Mesenchymal stem cell (in vitro differentiated cells and primary cell): ENCODE data around the gene CYP19A1.
A peak's percentile ranks its signal among the peaks of the same experiment; 100 is the strongest.

ENCODE experiments used
- DNase-seq: peaks from one replicate; pipeline ENCODE4 v3.0.0-alpha.2; 2013
- H2AFZ ChIP-seq: one replicate; pipeline ENCODE4 v1.6.1; 2013; ENCODE audit warnings: low read depth, mild to moderate bottlenecking, control low read depth, inconsistent platforms, low read length, moderate library complexity
- H2AK5ac ChIP-seq: 2 replicates; pipeline ENCODE4 v1.6.1; 2013; ENCODE audit warnings: low read length, moderate library complexity, mild to moderate bottlenecking, inconsistent platforms; ENCODE audit not compliant: severe bottlenecking
- H2BK120ac ChIP-seq: one replicate; pipeline ENCODE4 v1.6.1; 2013; ENCODE audit warnings: low read depth, mild to moderate bottlenecking, inconsistent platforms, low read length, moderate library complexity
- H2BK12ac ChIP-seq, 2 experiments: one replicate each; pipeline ENCODE4 v1.6.1; 2013; ENCODE audit warnings: inconsistent platforms in 2 of 2, low read length in 2 of 2, mild to moderate bottlenecking in 2 of 2, moderate library complexity in 2 of 2, control low read depth in 1 of 2
- H2BK15ac ChIP-seq: one replicate; pipeline ENCODE4 v1.6.1; 2013; ENCODE audit warnings: mild to moderate bottlenecking, low read depth, inconsistent platforms; ENCODE audit not compliant: poor library complexity, severe bottlenecking
- H2BK5ac ChIP-seq: 2 replicates; pipeline ENCODE4 v1.6.1; 2013; ENCODE audit warnings: low read depth, mild to moderate bottlenecking, low read length, control low read depth, inconsistent platforms; ENCODE audit not compliant: poor library complexity, severe bottlenecking
- H3K14ac ChIP-seq, 2 experiments: one replicate each; pipeline ENCODE4 v1.6.1; 2013; ENCODE audit warnings: inconsistent platforms in 2 of 2, low read length in 2 of 2, control low read depth in 1 of 2, mild to moderate bottlenecking in 1 of 2, moderate library complexity in 1 of 2
- H3K18ac ChIP-seq, 2 experiments: one replicate each; pipeline ENCODE4 v1.6.1; 2013; ENCODE audit warnings: inconsistent platforms in 2 of 2, low read length in 2 of 2, control low read depth in 1 of 2, low read depth in 1 of 2, mild to moderate bottlenecking in 1 of 2
- H3K23ac ChIP-seq, 2 experiments: one replicate each; pipeline ENCODE4 v1.6.1; 2013; ENCODE audit warnings: inconsistent platforms in 2 of 2, low read length in 2 of 2, mild to moderate bottlenecking in 2 of 2, moderate library complexity in 2 of 2, control low read depth in 1 of 2
- H3K27ac ChIP-seq: 2 replicates; pipeline ENCODE4 v1.5.1; 2013; ENCODE audit warnings: mild to moderate bottlenecking, moderate library complexity, low read length, control low read depth, inconsistent platforms; ENCODE audit not compliant: poor library complexity, severe bottlenecking
- H3K27me3 ChIP-seq, 2 experiments: 2 replicates each; pipeline versions ENCODE4 v1.6.1 to v1.7.0; 2013; ENCODE audit warnings: low read length in 2 of 2, mild to moderate bottlenecking in 2 of 2, moderate library complexity in 2 of 2, control low read depth in 1 of 2, inconsistent platforms in 1 of 2; ENCODE audit not compliant: control insufficient read depth in 1 of 2, insufficient read depth in 1 of 2
- H3K36me3 ChIP-seq, 2 experiments: 2 replicates each; pipeline versions ENCODE4 v1.6.1 to v1.7.0; 2013; ENCODE audit warnings: low read length in 2 of 2, control low read depth in 1 of 2, inconsistent platforms in 1 of 2, low read depth in 1 of 2, mild to moderate bottlenecking in 1 of 2; ENCODE audit not compliant: insufficient read depth in 2 of 2, control insufficient read depth in 1 of 2
- H3K4ac ChIP-seq, 2 experiments: one replicate each; pipeline ENCODE4 v1.6.1; 2013; ENCODE audit warnings: inconsistent platforms in 2 of 2, low read length in 2 of 2, mild to moderate bottlenecking in 2 of 2, moderate library complexity in 2 of 2, control low read depth in 1 of 2, low read depth in 1 of 2
- H3K4me1 ChIP-seq: 2 replicates; pipeline ENCODE4 v1.6.1; 2013; ENCODE audit warnings: low read depth, low read length, control low read depth; ENCODE audit not compliant: control insufficient read depth, insufficient read depth
- H3K4me2 ChIP-seq: 2 replicates; pipeline ENCODE4 v1.6.1; 2013; ENCODE audit warnings: low read length, mild to moderate bottlenecking, inconsistent platforms; ENCODE audit not compliant: poor library complexity, severe bottlenecking
- H3K4me3 ChIP-seq, 2 experiments: 2 replicates each; pipeline versions ENCODE4 v1.5.1 to v1.7.0; 2013; ENCODE audit warnings: low read length in 2 of 2, mild to moderate bottlenecking in 2 of 2, control low read depth in 1 of 2, low read depth in 1 of 2; ENCODE audit not compliant: insufficient read depth in 1 of 2
- H3K79me1 ChIP-seq: replicated peaks from 2 replicates; pipeline ENCODE4 v1.6.1; 2013; ENCODE audit warnings: mild to moderate bottlenecking, control low read depth, low read length, inconsistent platforms; ENCODE audit not compliant: poor library complexity, severe bottlenecking
- H3K9ac ChIP-seq: 2 replicates; pipeline ENCODE4 v1.7.0; 2013; ENCODE audit warnings: mild to moderate bottlenecking, low read length, moderate library complexity
- H3K9me3 ChIP-seq: 2 replicates; pipeline ENCODE4 v1.7.0; 2013; ENCODE audit warnings: mild to moderate bottlenecking, low read length; ENCODE audit not compliant: control insufficient read depth
- H4K8ac ChIP-seq: one replicate; pipeline ENCODE4 v1.6.1; 2013; ENCODE audit warnings: inconsistent platforms, mild to moderate bottlenecking, low read length, moderate library complexity
- H4K91ac ChIP-seq: one replicate; pipeline ENCODE4 v1.6.1; 2013; ENCODE audit warnings: mild to moderate bottlenecking, low read length, inconsistent platforms
- WGBS: methylation state at CpG from one replicate; pipeline ENCODE4 v1.1.7; 2013; ENCODE audit warnings: mixed read lengths; 5-methylcytosine and 5-hydroxymethylcytosine counted together

CYP19A1 gene

GRCh38 chr15:51226576-51227210, 111.7 kb downstream of the CYP19A1 start:
- Histone ChIP-seq H3K4ac (no peak overlapping the region), H4K91ac (no peak overlapping the region), H2AK5ac (no peak overlapping the region), H2AFZ (no peak overlapping the region), H3K27me3 (peaks cover 0 to 2% of the 10 kb centered on the region in 2 experiments), H3K14ac (no peak overlapping the region), H4K8ac (no peak overlapping the region), H3K36me3 (no peaks in the 10 kb centered on the region), H3K4me3 (no peak overlapping the region), H2BK5ac (no peak overlapping the region), H3K23ac (no peak overlapping the region), H3K9ac (no peak overlapping the region), H2BK120ac (no peak overlapping the region), H3K18ac (no peak overlapping the region), H3K4me1 (peaks cover 3% of the 10 kb centered on the region), H3K27ac (no peak overlapping the region), H2BK15ac (no peak overlapping the region), H3K4me2 (no peak overlapping the region), H3K9me3 (no peaks in the 10 kb centered on the region), H2BK12ac (no peak overlapping the region), H3K79me1 (no peaks in the 10 kb centered on the region)
- 95% methylated on average over 6 of the region's 6 CpGs for WGBS
- DNase-seq, result no peak

GRCh38 chr15:51224428-51224827, 114.0 kb downstream of the CYP19A1 start:
- no peak overlapping the region for H3K4me3 ChIP-seq
- H2AK5ac ChIP-seq, result no peak overlapping the region
- H2BK5ac ChIP-seq, result no peak overlapping the region
- H3K9ac ChIP-seq, result peak overlapping the region; percentile 66
- H2BK15ac ChIP-seq, result no peak overlapping the region
- no peaks in the 10 kb centered on the region for H3K36me3 ChIP-seq
- H3K27me3 ChIP-seq, result no peaks in the 10 kb centered on the region
- no peaks in the 10 kb centered on the region for H3K9me3 ChIP-seq
- no peak overlapping the region for H4K8ac ChIP-seq
- peak overlapping the region in 1 of 2 experiments; percentile 54 for H2BK12ac ChIP-seq
- H2BK120ac ChIP-seq, result no peak overlapping the region
- H4K91ac ChIP-seq, result no peak overlapping the region
- no peak overlapping the region for H3K4me2 ChIP-seq
- peak; percentile 32 for DNase-seq
- no peak overlapping the region for H3K23ac ChIP-seq
- no peak overlapping the region for H2AFZ ChIP-seq
- peak overlapping the region in 1 of 2 experiments; percentile 86 for H3K14ac ChIP-seq
- H3K4me1 ChIP-seq, result peaks cover 3% of the 10 kb centered on the region
- H3K79me1 ChIP-seq, result no peaks in the 10 kb centered on the region
- no peak overlapping the region for H3K4ac ChIP-seq
- H3K18ac ChIP-seq, result peak overlapping the region in 1 of 2 experiments; percentile 56
- no peak overlapping the region for H3K27ac ChIP-seq

DNA sequence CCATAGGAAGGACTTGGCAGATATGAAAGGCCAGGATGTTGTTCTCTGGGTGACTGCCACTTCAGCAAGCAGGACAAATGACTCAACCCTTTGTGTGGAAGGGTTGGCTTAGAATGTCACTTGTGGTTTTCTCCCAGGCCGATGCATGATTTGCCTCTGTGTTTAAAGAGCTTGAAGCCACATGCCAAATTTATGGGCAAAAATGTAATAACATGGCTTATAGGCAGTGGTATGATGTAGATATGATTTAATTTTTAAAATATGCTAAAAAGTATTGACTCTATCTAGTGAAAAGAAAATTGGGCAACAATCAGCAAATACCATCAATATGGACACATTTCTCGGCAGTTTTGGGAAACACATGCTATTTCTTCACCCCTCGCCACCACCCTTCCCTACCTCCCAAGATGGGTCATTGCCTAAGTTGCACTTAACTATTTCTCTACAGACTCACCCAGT, 114.6 kb downstream of the CYP19A1 start:
- Histone ChIP-seq H3K23ac (no peak overlapping the region), H3K4me2 (no peak overlapping the region), H2BK5ac (no peak overlapping the region), H3K4ac (no peak overlapping the region), H3K9me3 (no peaks in the 10 kb centered on the region), H3K4me3 (no peak overlapping the region), H2AK5ac (no peak overlapping the region), H2BK15ac (no peak overlapping the region), H3K79me1 (no peaks in the 10 kb centered on the region), H3K18ac (no peak overlapping the region), H3K14ac (no peak overlapping the region), H4K8ac (no peak overlapping the region), H2BK120ac (no peak overlapping the region), H3K4me1 (peaks cover 3% of the 10 kb centered on the region), H3K9ac (peak overlapping the region; percentile 66), H4K91ac (no peak overlapping the region), H3K27ac (no peak overlapping the region), H3K27me3 (no peaks in the 10 kb centered on the region), H2BK12ac (no peak overlapping the region), H2AFZ (peak overlapping the region; percentile 19), H3K36me3 (no peaks in the 10 kb centered on the region)
- DNase-seq, result peak; percentile 77
- 69% methylated on average over 3 of the region's 3 CpGs for WGBS

DNA sequence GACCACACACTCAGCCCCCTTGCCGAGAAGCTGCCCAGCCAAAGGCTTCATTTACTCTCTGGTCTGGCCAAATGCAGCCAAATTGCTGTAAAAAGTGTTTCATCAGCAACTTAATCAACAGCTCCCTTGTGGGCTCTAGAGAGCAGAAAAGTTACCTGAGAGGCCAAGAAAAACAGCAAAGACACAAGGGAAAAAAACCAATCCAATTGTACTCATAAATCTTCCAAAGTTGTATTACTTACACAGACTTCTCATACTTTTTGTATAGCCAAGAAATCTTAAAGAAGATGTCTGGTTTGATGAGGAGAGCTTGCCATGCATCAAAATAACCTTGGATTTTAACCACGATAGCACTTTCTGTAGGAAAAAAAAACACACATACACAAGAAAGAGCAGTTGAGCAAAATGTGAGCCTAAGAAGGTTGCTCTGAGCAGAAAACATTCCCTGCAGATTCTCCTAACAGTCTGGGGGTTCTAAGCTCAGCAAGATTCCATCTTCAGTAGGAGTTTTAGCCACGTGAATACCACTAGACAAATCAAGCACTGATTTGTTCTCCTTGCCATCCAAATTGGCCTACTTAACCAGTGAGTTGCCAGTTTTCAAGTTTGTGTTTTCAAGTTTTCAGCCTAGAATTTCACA, 120.0 kb downstream of the CYP19A1 start:
- Histone ChIP-seq H2BK5ac (no peak overlapping the region), H3K9ac (peak overlapping the region; percentile 70), H2AFZ (no peak overlapping the region), H3K4me3 (no peak overlapping the region), H3K27ac (no peak overlapping the region), H3K23ac (no peak overlapping the region), H4K91ac (no peak overlapping the region), H3K27me3 (peaks cover 0 to 12% of the 10 kb centered on the region in 2 experiments), H2BK120ac (no peak overlapping the region), H2BK12ac (no peak overlapping the region), H3K18ac (no peak overlapping the region), H3K4me2 (no peak overlapping the region), H3K14ac (no peak overlapping the region), H2AK5ac (no peak overlapping the region), H3K9me3 (no peaks in the 10 kb centered on the region), H3K79me1 (no peaks in the 10 kb centered on the region), H4K8ac (no peak overlapping the region), H2BK15ac (no peak overlapping the region), H3K4me1 (no peaks in the 10 kb centered on the region), H3K4ac (no peak overlapping the region), H3K36me3 (peaks cover 0 to 7% of the 10 kb centered on the region in 2 experiments)
- DNase-seq, result no peak
- WGBS, result 68% methylated on average over 3 of the region's 3 CpGs
